GM12878 (cell line): ENCODE measurements around the gene MTHFD1. TPM values are rescaled to one million over a fixed set of nuclear protein-coding genes. Genes with fewer than 3 reads are reported as not detected.

Experiments used
- ATAC-seq: fragments of 200-7000 bp; cut with Tn5 transposase; 3 replicates; pipeline ENCODE4 v1.9.1; 2020; ENCODE audit warnings: mild to moderate bottlenecking, moderate library complexity
- BruUV-seq: library from RNA; stranded (reverse); fragments of 400-500 nt; replicated peaks from 2 replicates; lab custom pipeline; 2021; lab: Mats Ljungman, UMichigan
- CTCF ChIA-PET: fragments of 300-600 bp; sonication (Branson Sonifier 250); formaldehyde crosslinking; extraction: SDS; loops from one replicate; lab custom pipeline; 2021; ENCODE audit warnings: inconsistent platforms; lab: Yijun Ruan, JAX
- POLR2A ChIA-PET: fragments of 350-600 bp; formaldehyde crosslinking; extraction: SDS; loops from one replicate; lab custom pipeline; 2021; ENCODE audit warnings: inconsistent platforms; lab: Charles Lee
- RAD21 ChIA-PET: fragments of 300-600 bp; sonication (Branson Sonifier 250); formaldehyde crosslinking; loops from one replicate; lab custom pipeline; 2023; ENCODE audit warnings: antibody characterized with exemption; ENCODE audit not compliant: unreplicated experiment; lab: Charles Lee
- SMC1A ChIA-PET: fragments of 300-600 bp; sonication (Branson Sonifier 250); formaldehyde crosslinking; loops from one replicate; lab custom pipeline; 2023; ENCODE audit not compliant: unreplicated experiment, uncharacterized antibody; lab: Charles Lee
- DNase-seq: peaks from one replicate; pipeline ENCODE4 v3.0.0-alpha.2; 2011; ENCODE audit warnings: low read depth, low spot score
- FAIRE-seq: peaks from 3 replicates; lab custom pipeline; 2011; peaks lifted over from hg19 to GRCh38; lab: Jason Lieb, UNC
- H2AFZ ChIP-seq: 2 replicates; pipeline ENCODE4 v1.6.0; 2011; ENCODE audit warnings: low read depth, low read length, control low read depth; ENCODE audit not compliant: control insufficient read depth
- H3K27ac ChIP-seq: 2 replicates; pipeline ENCODE4 v1.5.1; 2011; ENCODE audit warnings: control low read depth; ENCODE audit not compliant: control insufficient read depth, insufficient read depth
- H3K27me3 ChIP-seq, 2 experiments: replicated peaks in 1 of 2; 2 replicates each; pipeline versions ENCODE4 v1.6.0 to v1.6.1; 2011; ENCODE audit warnings: low read length in 1 of 2; ENCODE audit not compliant: control insufficient read depth in 2 of 2, insufficient read depth in 2 of 2
- H3K36me3 ChIP-seq, 2 experiments: 2 replicates each; pipeline ENCODE4 v1.5.1; 2011; ENCODE audit warnings: low read length in 1 of 2; ENCODE audit not compliant: control insufficient read depth in 2 of 2, insufficient read depth in 2 of 2
- H3K4me1 ChIP-seq: 2 replicates; pipeline ENCODE4 v1.6.1; 2011; ENCODE audit warnings: mild to moderate bottlenecking, low read length, moderate library complexity, mixed read lengths; ENCODE audit not compliant: control insufficient read depth, insufficient read depth
- H3K4me2 ChIP-seq: 2 replicates; pipeline ENCODE4 v1.6.0; 2011; ENCODE audit warnings: control low read depth; ENCODE audit not compliant: control insufficient read depth, insufficient read depth
- H3K4me3 ChIP-seq: fragments of 200-600 bp; sonication (generic); 2 replicates; pipeline ENCODE4 v1.5.1; 2016
- H3K79me2 ChIP-seq: 2 replicates; pipeline ENCODE4 v1.6.0; 2011; ENCODE audit warnings: low read length; ENCODE audit not compliant: control insufficient read depth, insufficient read depth
- H3K9ac ChIP-seq: 2 replicates; pipeline ENCODE4 v1.8.0; 2011; ENCODE audit warnings: low read length, control low read depth, mixed read lengths; ENCODE audit not compliant: control insufficient read depth, insufficient read depth
- H3K9me3 ChIP-seq: replicated peaks from 3 replicates; pipeline ENCODE4 v1.5.1; 2011; ENCODE audit warnings: mild to moderate bottlenecking, low read length; ENCODE audit not compliant: control insufficient read depth, insufficient read depth
- H4K20me1 ChIP-seq: 2 replicates; pipeline ENCODE4 v1.6.0; 2011; ENCODE audit not compliant: control insufficient read depth, insufficient read depth
- CREB1 ChIP-seq: IDR thresholded peaks from 2 replicates; pipeline ENCODE4 v1.6.1; 2012; ENCODE audit warnings: low read depth, mild to moderate bottlenecking, inconsistent platforms
- HDAC6 ChIP-seq: fragments of 200-600 bp; sonication (generic); IDR thresholded peaks from one replicate; pipeline ENCODE4 v1.8.0; 2017; ENCODE audit warnings: antibody characterized with exemption; ENCODE audit not compliant: unreplicated experiment
- NFIC ChIP-seq: IDR thresholded peaks from 2 replicates; pipeline ENCODE4 v1.6.1; 2012; ENCODE audit warnings: low read depth, mild to moderate bottlenecking, inconsistent platforms, low read length, moderate library complexity
- POLR2AphosphoS2 ChIP-seq: IDR thresholded peaks from 2 replicates; pipeline ENCODE4 v1.6.1; 2011; ENCODE audit warnings: low read depth, mild to moderate bottlenecking, low read length, improper control_type of control experiment, moderate library complexity
- SRF ChIP-seq, 2 experiments: IDR thresholded peaks; 2 replicates each; pipeline ENCODE4 v1.6.1; 2011; ENCODE audit warnings: low read depth in 2 of 2, low read length in 2 of 2, mild to moderate bottlenecking in 1 of 2, moderate library complexity in 1 of 2
- WGBS: methylation state at CpG from one replicate; pipeline ENCODE4 v1.1.6; 2016; ENCODE audit warnings: low lambda C conversion rate; ENCODE audit not compliant: insufficient replicate concordance, insufficient coverage; ENCODE audit errors: missing lambda C conversion rate; 5-methylcytosine and 5-hydroxymethylcytosine counted together
- in situ Hi-C: fragments of 300-500 bp; cut with MboI; formaldehyde crosslinking; loops from 9 replicates; pipeline ENCODE4 v1.14.3; 2018; ENCODE audit warnings: mixed read lengths
- intact Hi-C: fragments of 100-400 bp; cut with micrococcal nuclease; formaldehyde crosslinking; loops from one replicate; pipeline ENCODE4 v1.14.2; 2022; ENCODE audit not compliant: unreplicated experiment
- polyA plus RNA-seq, 11 experiments: library from polyadenylated mRNA; depleted of rRNA in 4 of 11; unstranded in 6 of 11; stranded (reverse) in 5 of 11; fragments of >200 nt; fragmentation: Nextera tagmentation in 4 of 11; fragmentation: Illumina TruSeq in 1 of 11; extraction: Ambion mirVana in 4 of 11; extraction: Trizol in 1 of 11; gene quantifications; 1 replicate in 1 of 11; 2 replicates in 10 of 11; pipeline versions ENCODE4 v1.2.1 to v1.2.3, GENCODE V29; 2011 to 2016; ENCODE audit warnings: inconsistent platforms in 2 of 11, missing spikeins in 2 of 11, low read depth in 1 of 11
- total RNA-seq, 4 experiments: library from RNA; depleted of rRNA in 3 of 4; stranded (reverse); fragments of >200 nt in 3 of 4; fragmentation: Illumina TruSeq in 1 of 4; extraction: Trizol in 1 of 4; gene quantifications; 2 replicates each; pipeline versions ENCODE4 v1.2.1 to v1.2.3, GENCODE V29; 2013 to 2021
- TF ChIP-seq, protein P1 (sequence below): fragments of 450-650 bp; formaldehyde crosslinking; IDR thresholded peaks from 2 replicates; pipeline ENCODE4 v1.4.0; 2022; ENCODE audit warnings: mild to moderate bottlenecking, moderate library complexity
- TF ChIP-seq, protein P2 (sequence below): fragments of 450-650 bp; IDR thresholded peaks from 2 replicates; pipeline ENCODE4 v1.6.1; 2017; ENCODE audit warnings: mild to moderate bottlenecking, moderate library complexity

MTHFD1 gene
- total and polyA plus RNA-seq, 10 of the 15 experiments (the other 5 are each of a cell fraction or from before 2014, with no cell fraction given): 99.3 to 310 (median 173) TPM

DNA sequence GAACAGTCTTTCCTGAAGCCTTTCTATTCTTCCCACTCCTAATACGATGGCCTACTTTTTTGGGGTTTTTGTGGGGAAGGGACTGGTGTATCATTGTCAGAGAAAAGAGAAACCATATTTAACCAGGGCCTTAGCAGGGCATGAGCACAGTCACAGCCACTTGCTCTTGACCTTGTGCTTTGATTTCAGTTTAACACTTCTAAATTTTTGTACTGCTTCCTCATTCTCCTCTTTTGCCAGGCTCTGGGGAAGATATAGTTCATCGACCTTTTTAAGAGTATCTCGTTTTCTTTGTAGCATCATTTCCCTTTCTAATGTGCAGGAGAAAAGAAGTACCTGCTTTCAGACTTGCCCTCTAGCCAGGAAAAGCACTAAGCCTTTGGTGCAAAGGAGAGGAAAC is 118.6 kb downstream of the MTHFD1 start:
- no peak overlapping the region for H2AFZ ChIP-seq
- peaks cover 3% of the 10 kb centered on the region for H4K20me1 ChIP-seq
- peaks cover 22% of the 10 kb centered on the region for H3K4me1 ChIP-seq
- 0% methylated on average over 3 of the region's 3 CpGs for WGBS
- ChIA-PET POLR2A (interaction anchor here (0.5 kb wide), 1 partner anchor 781 kb away, joined by 3 read pairs; no protein-coding TSS in a partner anchor), RAD21 (interaction anchor here (0.6 kb wide), 1 partner anchor 408 kb away, joined by 5 read pairs; no protein-coding TSS in a partner anchor), SMC1A (interaction anchor here (1.6 kb wide), 1 partner anchor 9 kb away, joined by 3 read pairs; no protein-coding TSS in a partner anchor), CTCF (interaction anchor here (6.3 kb wide), 1 partner anchor 27 kb away, joined by 36 read pairs; no protein-coding TSS in a partner anchor)
- peaks cover 96% of the 10 kb centered on the region for H3K79me2 ChIP-seq
- intact Hi-C loops (loop anchor here (5.0 kb wide), 2 partner anchors 131 to 169 kb away; no protein-coding TSS in a partner anchor), in situ Hi-C loops (no loop called here)
- H3K4me3 ChIP-seq: peak overlapping the region; percentile 91
- TF ChIP-seq CREB1: no peak
- TF ChIP-seq, protein P1, sequence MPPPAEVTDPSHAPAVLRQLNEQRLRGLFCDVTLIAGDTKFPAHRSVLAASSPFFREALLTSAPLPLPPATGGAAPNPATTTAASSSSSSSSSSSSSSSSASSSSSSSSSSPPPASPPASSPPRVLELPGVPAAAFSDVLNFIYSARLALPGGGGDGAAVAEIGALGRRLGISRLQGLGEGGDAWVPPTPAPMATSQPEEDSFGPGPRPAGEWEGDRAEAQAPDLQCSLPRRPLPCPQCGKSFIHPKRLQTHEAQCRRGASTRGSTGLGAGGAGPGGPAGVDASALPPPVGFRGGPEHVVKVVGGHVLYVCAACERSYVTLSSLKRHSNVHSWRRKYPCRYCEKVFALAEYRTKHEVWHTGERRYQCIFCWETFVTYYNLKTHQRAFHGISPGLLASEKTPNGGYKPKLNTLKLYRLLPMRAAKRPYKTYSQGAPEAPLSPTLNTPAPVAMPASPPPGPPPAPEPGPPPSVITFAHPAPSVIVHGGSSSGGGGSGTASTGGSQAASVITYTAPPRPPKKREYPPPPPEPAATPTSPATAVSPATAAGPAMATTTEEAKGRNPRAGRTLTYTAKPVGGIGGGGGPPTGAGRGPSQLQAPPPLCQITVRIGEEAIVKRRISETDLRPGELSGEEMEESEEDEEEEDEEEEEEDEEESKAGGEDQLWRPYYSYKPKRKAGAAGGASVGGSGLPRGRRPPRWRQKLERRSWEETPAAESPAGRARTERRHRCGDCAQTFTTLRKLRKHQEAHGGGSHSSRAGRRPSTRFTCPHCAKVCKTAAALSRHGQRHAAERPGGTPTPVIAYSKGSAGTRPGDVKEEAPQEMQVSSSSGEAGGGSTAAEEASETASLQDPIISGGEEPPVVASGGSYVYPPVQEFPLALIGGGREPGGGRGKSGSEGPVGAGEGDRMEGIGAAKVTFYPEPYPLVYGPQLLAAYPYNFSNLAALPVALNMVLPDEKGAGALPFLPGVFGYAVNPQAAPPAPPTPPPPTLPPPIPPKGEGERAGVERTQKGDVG: no peak
- 0 out of 2 replicates have a peak, but pooled peaks have one; percentile 11 for TF ChIP-seq POLR2AphosphoS2
- TF ChIP-seq SRF (IDR thresholded peaks at IDR 0.05; ENCODE audit: low read depth in 2 of 2, low read length in 2 of 2): no peak
- TF ChIP-seq, protein P2, sequence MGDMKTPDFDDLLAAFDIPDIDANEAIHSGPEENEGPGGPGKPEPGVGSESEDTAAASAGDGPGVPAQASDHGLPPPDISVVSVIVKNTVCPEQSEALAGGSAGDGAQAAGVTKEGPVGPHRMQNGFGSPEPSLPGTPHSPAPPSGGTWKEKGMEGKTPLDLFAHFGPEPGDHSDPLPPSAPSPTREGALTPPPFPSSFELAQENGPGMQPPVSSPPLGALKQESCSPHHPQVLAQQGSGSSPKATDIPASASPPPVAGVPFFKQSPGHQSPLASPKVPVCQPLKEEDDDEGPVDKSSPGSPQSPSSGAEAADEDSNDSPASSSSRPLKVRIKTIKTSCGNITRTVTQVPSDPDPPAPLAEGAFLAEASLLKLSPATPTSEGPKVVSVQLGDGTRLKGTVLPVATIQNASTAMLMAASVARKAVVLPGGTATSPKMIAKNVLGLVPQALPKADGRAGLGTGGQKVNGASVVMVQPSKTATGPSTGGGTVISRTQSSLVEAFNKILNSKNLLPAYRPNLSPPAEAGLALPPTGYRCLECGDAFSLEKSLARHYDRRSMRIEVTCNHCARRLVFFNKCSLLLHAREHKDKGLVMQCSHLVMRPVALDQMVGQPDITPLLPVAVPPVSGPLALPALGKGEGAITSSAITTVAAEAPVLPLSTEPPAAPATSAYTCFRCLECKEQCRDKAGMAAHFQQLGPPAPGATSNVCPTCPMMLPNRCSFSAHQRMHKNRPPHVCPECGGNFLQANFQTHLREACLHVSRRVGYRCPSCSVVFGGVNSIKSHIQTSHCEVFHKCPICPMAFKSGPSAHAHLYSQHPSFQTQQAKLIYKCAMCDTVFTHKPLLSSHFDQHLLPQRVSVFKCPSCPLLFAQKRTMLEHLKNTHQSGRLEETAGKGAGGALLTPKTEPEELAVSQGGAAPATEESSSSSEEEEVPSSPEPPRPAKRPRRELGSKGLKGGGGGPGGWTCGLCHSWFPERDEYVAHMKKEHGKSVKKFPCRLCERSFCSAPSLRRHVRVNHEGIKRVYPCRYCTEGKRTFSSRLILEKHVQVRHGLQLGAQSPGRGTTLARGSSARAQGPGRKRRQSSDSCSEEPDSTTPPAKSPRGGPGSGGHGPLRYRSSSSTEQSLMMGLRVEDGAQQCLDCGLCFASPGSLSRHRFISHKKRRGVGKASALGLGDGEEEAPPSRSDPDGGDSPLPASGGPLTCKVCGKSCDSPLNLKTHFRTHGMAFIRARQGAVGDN: peak; percentile 42; the same call in 1 of the 2 replicates
- no peak for TF ChIP-seq HDAC6
- TF ChIP-seq NFIC: peak; percentile 25; the same call in 1 of the 2 replicates
- H3K36me3 ChIP-seq: peaks cover 0 to 5% of the 10 kb centered on the region in 2 experiments; a peak in 2 of 4 replicates
- peak overlapping the region; percentile 97 for H3K9ac ChIP-seq
- no TSS peak for BruUV-seq
- no peak for FAIRE-seq
- peak overlapping the region; percentile 81 for H3K4me2 ChIP-seq
- H3K27me3 ChIP-seq: no peaks in the 10 kb centered on the region
- no peak for ATAC-seq
- H3K9me3 ChIP-seq: no peaks in the 10 kb centered on the region
- H3K27ac ChIP-seq: peak overlapping the region; percentile 98
- DNase-seq: no peak
